ENCODE measurements around the gene HOXB3. TPM values are rescaled to one million over a fixed set of nuclear protein-coding genes. Genes with fewer than 3 reads are reported as not detected.

HOXB3 gene
- total RNA-seq, 2 experiments from 2014 or later: 3.0 to 3.5 TPM

GRCh38 chr17:48593840-48594537 lies 3.9 kb upstream of the HOXB3 start:
- CTCF ChIA-PET: interaction anchor here (0.8 to 3.2 kb wide), 21 partner anchors 10 to 569 kb away, joined by 3 to 24 read pairs (median 5); no protein-coding TSS in a partner anchor
- POLR2A ChIA-PET: no interaction called here

GRCh38 chr17:48593126-48593829 lies 3.2 kb upstream of the HOXB3 start, which contains the start of gene HOXB5:
Gene HOXB5, minus strand, starts transcription at chr17:48593779. Its CDS starts 97 bp downstream, at chr17:48593682.
- POLR2A ChIA-PET: interaction anchor here (0.6 kb wide), 1 partner anchor 32 kb away, joined by 4 read pairs; no protein-coding TSS in a partner anchor
- CTCF ChIA-PET: interaction anchor here (0.5 to 3.2 kb wide), 36 partner anchors 10 to 568 kb away, joined by 3 to 24 read pairs (median 4); partner anchors contain the start of genes HOXB8 and HOXB9

- POLR2A ChIA-PET: interaction anchor here (0.6 kb wide), 1 partner anchor 33 kb away, joined by 4 read pairs; no protein-coding TSS in a partner anchor
- CTCF ChIA-PET: interaction anchor here (0.6 to 3.2 kb wide), 23 partner anchors 9 to 567 kb away, joined by 3 to 24 read pairs (median 4); partner anchors contain the start of genes HOXB8 and HOXB9
These were observed 2.5 kb upstream of the HOXB3 start for GRCh38 chr17:48592577-48592976.

DNA sequence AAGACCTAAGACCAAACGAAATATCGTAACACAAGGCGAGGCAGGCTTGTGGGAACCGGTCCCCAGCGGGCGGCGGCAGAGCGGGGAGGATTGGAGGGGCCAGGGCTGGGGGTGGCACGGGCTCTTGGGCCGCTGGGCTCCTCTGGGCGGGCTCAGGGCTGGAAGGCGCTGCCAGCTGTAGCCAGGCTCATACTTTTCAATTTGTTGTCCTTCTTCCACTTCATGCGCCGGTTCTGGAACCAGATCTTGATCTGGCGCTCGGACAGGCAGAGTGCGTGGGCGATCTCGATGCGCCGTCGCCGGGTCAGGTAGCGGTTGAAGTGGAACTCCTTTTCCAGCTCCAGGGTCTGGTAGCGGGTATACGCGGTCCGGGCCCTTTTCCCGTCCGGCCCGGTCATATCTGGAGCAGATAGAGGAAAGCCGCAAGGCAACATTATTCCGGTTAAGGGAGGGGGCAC lies 2.0 kb upstream of the HOXB3 start:
- POLR2A ChIA-PET: no interaction called here
- CTCF ChIA-PET: interaction anchor here (1.1 to 3.1 kb wide), 9 partner anchors 8 to 332 kb away, joined by 3 to 24 read pairs (median 7); partner anchors contain the start of gene HOXB9

- CTCF ChIA-PET: interaction anchor here (0.6 to 3.1 kb wide), 4 partner anchors 27 to 240 kb away, joined by 3 to 24 read pairs (median 4); no protein-coding TSS in a partner anchor
- POLR2A ChIA-PET: interaction anchor here (1.1 kb wide), 1 partner anchor 14 kb away, joined by 4 read pairs; no protein-coding TSS in a partner anchor
These were observed 1.4 kb upstream of the HOXB3 start for GRCh38 chr17:48591255-48592056.

DNA sequence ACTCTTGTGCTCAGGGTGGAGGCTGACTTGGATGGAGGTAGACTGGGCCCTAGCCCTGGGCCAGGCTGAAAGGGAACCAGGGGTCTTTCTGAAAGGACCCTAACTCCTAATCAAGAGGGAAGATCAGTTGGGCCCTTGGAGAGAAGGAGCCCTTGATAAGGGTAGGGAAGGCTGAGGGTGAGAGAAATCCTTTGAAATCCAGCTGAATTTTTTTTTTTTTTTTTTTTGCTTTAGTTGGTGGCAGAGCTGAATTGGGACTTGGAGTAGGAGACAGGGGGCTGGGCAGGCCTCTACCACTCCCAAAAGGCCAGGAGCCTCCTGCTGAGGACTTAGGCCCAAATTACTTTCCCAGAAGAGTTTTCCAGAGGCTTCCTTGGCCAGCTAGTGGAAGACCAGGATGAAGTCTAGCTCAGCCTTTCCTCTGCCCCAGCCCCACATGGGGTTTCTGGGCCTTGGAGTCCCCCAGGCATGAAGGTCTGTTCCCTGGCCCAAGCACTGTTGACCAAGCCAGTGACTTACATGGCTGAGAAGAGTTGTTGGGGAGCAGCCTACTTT lies 643 bp upstream of the HOXB3 start:
- POLR2A ChIA-PET: interaction anchor here (1.1 kb wide), 1 partner anchor 13 kb away, joined by 4 read pairs; no protein-coding TSS in a partner anchor

DNA sequence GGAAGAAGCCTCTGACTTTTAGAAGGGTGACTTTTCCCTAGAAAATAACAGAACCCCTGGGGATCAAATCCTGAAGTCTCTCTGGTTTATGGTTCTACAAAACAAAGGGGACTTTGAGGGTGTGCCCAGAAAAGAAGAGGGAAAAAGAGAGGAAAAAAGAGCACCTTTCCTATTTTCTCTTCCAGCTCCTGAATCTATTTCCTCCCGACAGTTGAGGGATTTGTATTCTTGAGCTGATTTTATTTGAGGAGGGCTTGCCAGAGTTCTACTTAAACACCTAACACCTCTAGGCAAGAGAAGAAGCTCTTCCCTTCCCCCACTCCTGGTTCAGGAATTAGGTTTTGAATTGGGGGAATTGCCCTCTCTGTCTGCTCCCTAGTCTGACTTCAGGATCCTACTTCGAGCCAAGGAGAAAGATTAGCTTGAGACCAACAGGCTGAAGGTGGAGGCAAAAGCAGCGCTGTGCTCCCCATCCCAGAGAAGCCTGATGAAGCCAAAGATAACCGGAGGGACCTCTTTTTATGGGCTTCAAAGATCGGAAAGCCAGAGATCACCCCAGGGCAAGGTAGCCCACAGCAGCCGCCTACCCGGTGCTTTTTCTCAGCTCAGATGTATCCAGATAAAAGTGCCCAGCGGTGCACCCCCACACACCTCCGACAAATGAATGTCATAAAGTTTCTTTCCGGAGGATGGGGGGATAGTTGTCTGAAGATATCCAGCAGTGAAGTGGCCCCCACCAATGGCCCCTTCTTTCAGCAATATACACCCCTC lies 796 bp downstream of the HOXB3 start:
- ChIA-PET CTCF (interaction anchor here (0.7 to 1.5 kb wide), 3 partner anchors 9 to 238 kb away, joined by 3 to 5 read pairs (median 3); no protein-coding TSS in a partner anchor), POLR2A (no interaction called here)

More for the DNA sequence above, 643 bp upstream of the HOXB3 start:
- CTCF ChIA-PET: interaction anchor here (0.7 to 1.5 kb wide), 3 partner anchors 8 to 239 kb away, joined by 4 to 5 read pairs (median 5); no protein-coding TSS in a partner anchor

DNA sequence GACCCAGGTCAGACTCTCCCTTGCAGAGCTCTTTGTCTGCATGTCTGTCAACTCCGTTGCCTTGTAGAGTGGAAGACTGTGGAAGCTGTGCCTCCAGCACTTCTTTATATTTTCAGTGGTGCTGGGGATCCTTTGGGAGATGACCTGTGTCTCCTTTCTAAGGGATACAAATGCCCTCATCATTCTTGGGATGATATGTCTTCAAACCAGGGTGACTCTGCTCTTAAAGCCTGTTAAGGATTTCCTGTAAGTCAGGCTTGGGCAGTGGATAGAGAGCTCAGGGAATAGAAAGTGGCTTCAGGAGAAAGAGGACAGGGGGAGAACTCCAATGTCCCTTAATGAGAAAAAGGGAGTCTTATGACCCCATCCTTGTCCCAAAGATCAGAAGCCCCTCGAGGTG lies 1.5 kb downstream of the HOXB3 start:
- ChIA-PET POLR2A (no interaction called here), CTCF (interaction anchor here (0.6 to 2.7 kb wide), 5 partner anchors 9 to 424 kb away, joined by 3 to 9 read pairs (median 4); no protein-coding TSS in a partner anchor)

DNA sequence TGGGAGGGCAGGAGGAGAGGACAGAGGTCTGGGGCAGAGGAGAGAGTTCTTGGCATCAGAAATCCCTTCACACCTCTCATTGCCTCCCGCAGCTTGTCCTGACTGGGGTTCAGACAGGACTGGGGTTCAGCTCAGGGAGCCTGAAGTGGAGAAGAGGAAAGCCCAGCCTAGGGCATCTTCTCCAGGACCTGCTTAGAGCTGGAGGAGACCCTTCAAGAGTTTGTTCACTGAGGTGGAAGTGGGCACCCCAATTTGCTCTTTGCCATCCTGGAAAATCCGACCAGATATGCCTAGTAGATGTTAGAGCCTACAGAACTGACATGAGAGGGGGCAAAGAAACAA lies 2.0 kb downstream of the HOXB3 start:
- CTCF ChIA-PET: interaction anchor here (0.6 to 2.7 kb wide), 8 partner anchors 8 to 423 kb away, joined by 3 to 9 read pairs (median 4); no protein-coding TSS in a partner anchor
- POLR2A ChIA-PET: interaction anchor here (0.5 kb wide), 1 partner anchor 279 kb away, joined by 3 read pairs; no protein-coding TSS in a partner anchor

DNA sequence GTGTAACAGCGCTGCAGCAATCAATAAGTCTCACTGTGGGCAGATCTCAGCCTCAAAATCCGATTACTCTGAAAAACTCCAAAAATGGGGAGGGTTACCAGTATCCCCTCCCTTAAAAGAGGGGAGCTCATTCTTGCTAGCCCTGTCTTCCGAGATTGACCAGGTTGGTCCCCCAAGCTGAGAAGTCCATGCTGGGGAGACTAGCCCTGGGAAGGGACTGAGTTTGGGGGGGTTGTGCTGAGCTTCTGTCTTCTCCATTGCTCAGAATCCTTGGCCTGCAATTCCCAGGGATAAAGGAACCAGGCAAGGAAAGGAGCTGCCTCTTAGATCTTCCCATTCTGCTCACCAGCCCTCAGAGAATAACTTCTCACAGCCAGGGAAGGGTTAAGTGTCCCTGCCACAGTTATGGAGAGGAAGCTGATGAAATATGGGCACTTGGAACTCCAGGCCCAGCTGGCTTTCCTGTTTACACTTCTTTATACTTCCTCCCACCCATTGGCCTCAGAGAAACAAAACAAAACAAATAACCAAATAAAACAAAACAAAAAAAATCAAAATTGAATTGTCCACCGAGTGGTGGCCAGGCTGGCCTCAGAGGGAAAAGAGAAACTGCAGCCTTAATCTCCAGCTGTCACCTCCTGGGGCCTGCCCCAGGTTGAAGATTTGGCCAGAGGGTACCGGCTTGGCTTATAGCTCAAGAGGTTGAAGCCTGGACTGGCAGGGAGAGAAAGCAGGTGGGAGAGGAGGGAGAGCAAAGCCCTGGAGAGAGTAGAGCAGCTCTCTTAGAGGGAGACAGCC lies 2.6 kb downstream of the HOXB3 start:
- POLR2A ChIA-PET: interaction anchor here (0.5 kb wide), 1 partner anchor 278 kb away, joined by 3 read pairs; no protein-coding TSS in a partner anchor

DNA sequence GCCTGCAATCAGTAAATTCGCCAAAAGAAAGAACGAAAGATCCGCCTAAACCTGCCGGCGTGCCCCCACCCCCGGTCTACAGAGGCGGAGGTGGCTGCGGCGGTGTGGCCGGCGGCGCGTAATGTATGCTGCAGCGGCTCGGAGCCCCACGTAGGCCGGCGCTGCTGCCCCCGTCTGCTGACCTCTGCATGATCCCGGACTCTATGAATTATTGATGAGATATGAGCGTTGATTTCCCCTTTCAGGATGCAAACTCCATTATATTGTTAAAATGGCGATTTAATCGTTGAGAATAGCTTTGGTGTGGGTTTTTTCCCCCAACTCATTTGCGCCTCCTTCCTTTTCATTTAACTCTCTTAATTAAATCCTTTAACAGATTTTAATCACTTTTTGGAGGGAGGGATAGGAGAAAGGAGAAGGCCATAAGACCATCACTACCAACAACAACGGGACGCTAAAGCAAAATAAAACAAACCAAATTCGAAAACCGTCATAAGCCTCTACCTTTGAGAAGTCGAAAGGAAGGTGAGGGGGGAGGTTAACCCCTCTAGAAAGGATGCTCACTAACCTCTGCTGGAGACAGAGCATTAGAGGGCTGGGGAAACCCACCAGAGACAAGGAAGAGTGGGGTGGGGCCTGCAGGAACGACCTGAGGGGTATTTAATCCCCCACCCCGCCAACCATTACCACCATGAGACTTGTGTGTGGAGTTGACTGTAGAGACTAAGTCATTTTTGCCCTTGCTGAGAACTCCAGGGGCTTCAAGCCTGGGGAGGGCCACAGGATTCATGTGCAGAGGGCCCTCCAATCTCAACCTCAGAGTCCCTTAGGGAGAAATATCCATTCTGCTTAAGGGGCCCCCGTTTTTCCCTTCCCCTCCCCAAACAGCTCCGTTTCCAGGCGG lies 3.4 kb downstream of the HOXB3 start:
- ChIA-PET CTCF (interaction anchor here (1.7 to 2.7 kb wide), 3 partner anchors 32 to 251 kb away, joined by 6 to 9 read pairs (median 9); no protein-coding TSS in a partner anchor), POLR2A (no interaction called here)

More for the DNA sequence above, 2.6 kb downstream of the HOXB3 start:
- CTCF ChIA-PET: interaction anchor here (0.6 to 2.7 kb wide), 7 partner anchors 31 to 423 kb away, joined by 3 to 9 read pairs (median 5); no protein-coding TSS in a partner anchor

- ChIA-PET POLR2A (no interaction called here), CTCF (interaction anchor here (0.6 to 1.4 kb wide), 3 partner anchors 8 to 321 kb away, joined by 3 to 5 read pairs (median 4); no protein-coding TSS in a partner anchor)
These were observed 5.8 kb downstream of the HOXB3 start for GRCh38 chr17:48584223-48584741.

DNA sequence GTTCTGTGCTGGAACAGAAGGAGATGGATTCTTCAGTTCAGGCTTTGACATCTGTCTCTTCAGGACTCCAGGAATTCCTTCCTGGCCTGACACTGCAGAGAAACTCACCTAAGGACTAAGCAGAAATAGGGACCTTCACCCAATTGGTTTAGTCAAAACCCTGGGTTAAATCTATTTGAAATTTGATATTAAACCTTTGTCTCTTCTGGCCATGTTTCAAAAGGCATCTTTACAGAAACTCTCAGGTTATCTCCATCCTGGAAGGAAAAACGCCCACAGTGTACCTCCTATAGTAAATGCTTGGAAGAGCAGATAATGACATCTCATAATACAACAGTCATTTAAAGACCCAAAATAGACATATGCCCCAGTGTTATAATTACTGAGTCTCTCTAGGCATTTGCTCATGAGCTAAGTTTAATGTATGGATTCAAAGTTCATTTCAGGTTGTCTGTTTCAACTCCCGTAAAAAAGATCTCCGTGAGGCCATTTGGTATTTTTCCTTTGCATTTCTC lies 6.3 kb downstream of the HOXB3 start:
- ChIA-PET CTCF (interaction anchor here (0.6 to 1.4 kb wide), 5 partner anchors 9 to 321 kb away, joined by 3 to 5 read pairs (median 3); no protein-coding TSS in a partner anchor), POLR2A (no interaction called here)

GRCh38 chr17:48582750-48583069 lies 7.3 kb downstream of the HOXB3 start:
- ChIA-PET CTCF (interaction anchor here (0.6 to 1.2 kb wide), 3 partner anchors 8 to 90 kb away, joined by 3 to 5 read pairs (median 3); partner anchors contain the start of gene HOXB3), POLR2A (no interaction called here)
